ENCODE data around the gene MTRF1.
"Not testable (repeated sequence)": the region's sequence is repeated elsewhere in the genome, so short reads cannot be mapped to it uniquely, and the experiment has no call there.

The MTRF1 gene

GRCh38 chr13:41279156-41279555 lies 15.8 kb upstream of the MTRF1 start:
- DNase-seq (ENCODE audit: low spot score): not testable (repeated sequence)

GRCh38 chr13:41276824-41277223 lies 13.4 kb upstream of the MTRF1 start:
- no peak for DNase-seq (ENCODE audit: low spot score)

- DNase-seq (ENCODE audit: low spot score): no peak
Measured at GRCh38 chr13:41274881-41275280, 11.5 kb upstream of the MTRF1 start.

- no peak for DNase-seq (ENCODE audit: low spot score)
Measured at GRCh38 chr13:41273831-41274441, 10.6 kb upstream of the MTRF1 start.

GRCh38 chr13:41271456-41272285 lies 8.3 kb upstream of the MTRF1 start:
- no peak for DNase-seq (ENCODE audit: low spot score)

- DNase-seq (ENCODE audit: low spot score): no peak
Measured at GRCh38 chr13:41268764-41269163, 5.4 kb upstream of the MTRF1 start.

GRCh38 chr13:41267106-41267505 lies 3.7 kb upstream of the MTRF1 start:
- DNase-seq (ENCODE audit: low spot score): no peak

GRCh38 chr13:41259875-41260501 lies 3.4 kb downstream of the MTRF1 start:
- DNase-seq (ENCODE audit: low spot score): no peak

GRCh38 chr13:41257535-41257934 lies 5.8 kb downstream of the MTRF1 start:
- DNase-seq (ENCODE audit: low spot score): no peak

GRCh38 chr13:41254902-41255301 lies 8.5 kb downstream of the MTRF1 start:
- DNase-seq (ENCODE audit: low spot score): no peak

- no peak for DNase-seq (ENCODE audit: low spot score)
Measured at GRCh38 chr13:41250993-41251392, 12.4 kb downstream of the MTRF1 start.

- no peak for DNase-seq (ENCODE audit: low spot score)
Measured at GRCh38 chr13:41246969-41247680, 16.3 kb downstream of the MTRF1 start.

GRCh38 chr13:41244556-41244955 lies 18.8 kb downstream of the MTRF1 start:
- DNase-seq (ENCODE audit: low spot score): no peak

- DNase-seq (ENCODE audit: low spot score): no peak
Measured at GRCh38 chr13:41241626-41242025, 21.8 kb downstream of the MTRF1 start.

GRCh38 chr13:41236369-41236768 lies 27.0 kb downstream of the MTRF1 start:
- no peak for DNase-seq (ENCODE audit: low spot score)

- peak; percentile 7 for DNase-seq (ENCODE audit: low spot score)
Measured at GRCh38 chr13:41232578-41233480, 30.5 kb downstream of the MTRF1 start.

GRCh38 chr13:41231786-41232185 lies 31.6 kb downstream of the MTRF1 start:
- no peak for DNase-seq (ENCODE audit: low spot score)

- DNase-seq (ENCODE audit: low spot score): no peak
Measured at GRCh38 chr13:41231025-41231677, 32.2 kb downstream of the MTRF1 start.

GRCh38 chr13:41229356-41229755 lies 34.0 kb downstream of the MTRF1 start:
- no peak for DNase-seq (ENCODE audit: low spot score)

GRCh38 chr13:41224113-41225110 lies 39.0 kb downstream of the MTRF1 start:
- DNase-seq (ENCODE audit: low spot score): no peak
